CD4-positive, alpha-beta memory T cell (primary cell): ENCODE data around the gene FKBP7. TPM values are rescaled to one million over a fixed set of nuclear protein-coding genes. Genes with fewer than 3 reads are reported as not detected.
"Not testable (repeated sequence)": the region's sequence is repeated elsewhere in the genome, so short reads cannot be mapped to it uniquely, and the experiment has no call there.

ENCODE experiments used
- CTCF ChIA-PET: fragments of 350-600 bp; sonication (Branson Sonifier 250); formaldehyde crosslinking; loops from one replicate; lab custom pipeline; 2021; ENCODE audit warnings: inconsistent platforms; ENCODE audit not compliant: partially characterized antibody; lab: Charles Lee
- POLR2A ChIA-PET: fragments of 350-600 bp; sonication (Branson Sonifier 250); formaldehyde crosslinking; loops from one replicate; lab custom pipeline; 2021; ENCODE audit not compliant: partially characterized antibody; lab: Charles Lee
- DNase-seq, 5 donors: peaks; one replicate each; pipeline versions ENCODE4 v3.0.0 to v3.0.0-alpha.2; 2020 to 2022; ENCODE audit warnings: mixed read lengths in 1 of 5
- H3K27ac ChIP-seq: one replicate; pipeline ENCODE4 v1.7.0; 2013; ENCODE audit warnings: low read depth, low read length
- H3K27me3 ChIP-seq: 2 replicates; pipeline ENCODE4 v1.7.0; 2013; ENCODE audit warnings: mild to moderate bottlenecking, low read length, moderate library complexity; ENCODE audit not compliant: insufficient read depth
- H3K36me3 ChIP-seq: 2 replicates; pipeline ENCODE4 v1.7.0; 2013; ENCODE audit warnings: mild to moderate bottlenecking, low read length, moderate library complexity; ENCODE audit not compliant: insufficient read depth
- H3K4me1 ChIP-seq: 2 replicates; pipeline ENCODE4 v1.7.0; 2013; ENCODE audit warnings: mild to moderate bottlenecking, low read length, moderate library complexity; ENCODE audit not compliant: insufficient read depth
- H3K4me3 ChIP-seq, 2 donors: one replicate each; pipeline ENCODE4 v1.7.0; 2013; ENCODE audit warnings: low read length in 2 of 2, mild to moderate bottlenecking in 1 of 2
- H3K9me3 ChIP-seq, 2 donors: one replicate each; pipeline ENCODE4 v1.7.0; 2013; ENCODE audit warnings: low read length in 2 of 2, control low read depth in 1 of 2; ENCODE audit not compliant: control insufficient read depth in 1 of 2
- H3K27ac Mint-ChIP-seq, 7 donors: one replicate each; pipeline ENCODE4 v1.8.0; 2020 to 2021; ENCODE audit warnings: mixed read lengths in 7 of 7, mild to moderate bottlenecking in 6 of 7, inconsistent platforms in 3 of 7, moderate library complexity in 3 of 7
- H3K27me3 Mint-ChIP-seq, 2 donors: one replicate each; pipeline ENCODE4 v1.8.0; 2020 to 2021; ENCODE audit warnings: mixed read lengths in 2 of 2
- H3K36me3 Mint-ChIP-seq, 2 donors: one replicate each; pipeline ENCODE4 v1.8.0; 2020 to 2021; ENCODE audit warnings: mixed read lengths in 2 of 2, inconsistent platforms in 1 of 2, mild to moderate bottlenecking in 1 of 2
- H3K4me1 Mint-ChIP-seq, 4 donors: one replicate each; pipeline ENCODE4 v1.8.0; 2020 to 2021; ENCODE audit warnings: mixed read lengths in 4 of 4, mild to moderate bottlenecking in 1 of 4
- H3K4me3 Mint-ChIP-seq, 8 donors: one replicate each; pipeline ENCODE4 v1.8.0; 2020 to 2021; ENCODE audit warnings: mixed read lengths in 8 of 8, mild to moderate bottlenecking in 7 of 8, moderate library complexity in 6 of 8, inconsistent platforms in 3 of 8
- H3K9me3 Mint-ChIP-seq, 8 donors: one replicate each; pipeline ENCODE4 v1.8.0; 2020 to 2021; ENCODE audit warnings: mixed read lengths in 8 of 8, mild to moderate bottlenecking in 5 of 8, inconsistent platforms in 3 of 8, moderate library complexity in 1 of 8
- intact Hi-C: fragments of 100-400 bp; cut with micrococcal nuclease; formaldehyde crosslinking; loops from one replicate; pipeline ENCODE4 v1.15.1; 2023
- polyA plus RNA-seq, 2 donors: library from polyadenylated mRNA; unstranded; fragments of 300-500 nt; fragmentation: Illumina TruSeq; gene quantifications; one replicate each; pipeline ENCODE4 v1.2.3, GENCODE V29; 2021
- total RNA-seq, 2 experiments: library from RNA; stranded (reverse); gene quantifications; one replicate each; pipeline ENCODE4 v1.2.3, GENCODE V29; 2021

Gene FKBP7
- total and polyA plus RNA-seq, 4 experiments from 2014 or later, result 0.79 to 2.2 (median 1.5) TPM

DNA sequence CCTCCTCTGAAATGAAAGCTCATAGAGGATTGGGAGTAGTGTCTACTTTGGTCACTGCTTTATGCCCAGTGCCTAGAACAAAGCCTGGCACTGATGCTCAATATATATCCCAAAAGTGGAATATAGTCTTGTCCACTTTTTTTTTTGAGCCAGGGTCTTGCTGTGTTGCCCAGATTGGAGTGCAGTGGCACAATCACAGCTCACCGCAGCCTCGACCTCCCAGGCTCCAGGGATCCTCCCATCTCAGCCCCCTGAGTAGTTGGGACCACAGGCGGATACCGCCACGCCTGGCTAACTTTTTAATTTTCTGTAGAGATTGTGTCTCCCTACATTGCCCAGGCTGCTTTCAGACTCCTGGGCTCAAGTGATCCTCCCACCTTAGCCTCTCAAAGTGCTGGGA is 3.8 kb downstream of the FKBP7 start:
- no peak overlapping the region for H3K27ac ChIP-seq
- Mint-ChIP-seq H3K27me3 (no peaks in the 10 kb centered on the region), H3K36me3 (peaks cover 0 to 6% of the 10 kb centered on the region in 2 donors), H3K9me3 (no peaks in the 10 kb centered on the region), H3K4me1 (peaks cover 10 to 16% (median 15%) of the 10 kb centered on the region in 4 donors), H3K4me3 (no peak overlapping the region), H3K27ac (no peak overlapping the region)
- no peaks in the 10 kb centered on the region for H3K9me3 ChIP-seq
- POLR2A ChIA-PET, result interaction anchor here (1.4 kb wide), 1 partner anchor 24 kb away, joined by 4 read pairs; the partner anchor contains the start of genes PJVK and PRKRA
- DNase-seq, result no peak
- intact Hi-C loops, result no loop called here
- peaks cover 7% of the 10 kb centered on the region for H3K4me1 ChIP-seq
- H3K27me3 ChIP-seq, result no peaks in the 10 kb centered on the region
- H3K4me3 ChIP-seq, result no peak overlapping the region
- CTCF ChIA-PET, result interaction anchor here (1.2 kb wide), 1 partner anchor 24 kb away, joined by 3 read pairs; the partner anchor contains the start of genes PJVK and PRKRA
- H3K36me3 ChIP-seq, result no peaks in the 10 kb centered on the region

DNA sequence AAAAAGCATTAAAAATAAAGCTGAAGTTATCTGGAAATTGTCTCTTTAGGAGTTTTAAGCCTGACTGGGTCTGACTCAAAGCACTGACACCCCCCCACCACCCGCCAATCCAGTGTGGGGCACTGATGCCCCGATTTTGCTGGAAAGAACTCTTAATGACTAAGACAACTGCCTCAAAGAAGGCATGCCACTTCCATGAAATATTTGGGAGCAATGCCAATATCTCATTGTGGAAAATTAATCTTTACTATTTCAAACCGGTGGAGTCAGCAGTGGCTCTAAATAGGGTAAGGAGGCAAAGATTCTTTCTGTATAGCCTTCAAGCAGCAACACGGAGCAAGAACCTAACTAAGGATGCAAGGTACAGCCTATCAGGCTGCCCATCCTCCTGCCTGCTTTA is 4.5 kb downstream of the FKBP7 start:
- DNase-seq, result no peak
- Mint-ChIP-seq H3K4me1 (peaks cover 5 to 10% (median 9%) of the 10 kb centered on the region in 4 donors), H3K36me3 (peaks cover 0 to 6% of the 10 kb centered on the region in 2 donors), H3K4me3 (no peak overlapping the region), H3K9me3 (no peaks in the 10 kb centered on the region), H3K27me3 (no peaks in the 10 kb centered on the region), H3K27ac (no peak overlapping the region)
- H3K27me3 ChIP-seq, result no peaks in the 10 kb centered on the region
- ChIA-PET CTCF (interaction anchor here (1.2 kb wide), 1 partner anchor 23 kb away, joined by 3 read pairs; the partner anchor contains the start of genes PJVK and PRKRA), POLR2A (interaction anchor here (1.4 kb wide), 1 partner anchor 23 kb away, joined by 4 read pairs; the partner anchor contains the start of genes PJVK and PRKRA)
- intact Hi-C loops, result no loop called here
- no peaks in the 10 kb centered on the region for H3K9me3 ChIP-seq
- H3K27ac ChIP-seq, result no peak overlapping the region
- no peak overlapping the region for H3K4me3 ChIP-seq
- peaks cover under 1% of the 10 kb centered on the region for H3K4me1 ChIP-seq
- no peaks in the 10 kb centered on the region for H3K36me3 ChIP-seq

- intact Hi-C loops, result no loop called here
- H3K27me3 Mint-ChIP-seq, result no peaks in the 10 kb centered on the region
- Histone ChIP-seq H3K36me3 (no peaks in the 10 kb centered on the region), H3K27me3 (no peaks in the 10 kb centered on the region), H3K27ac (no peak overlapping the region), H3K4me3 (no peak overlapping the region), H3K9me3 (no peaks in the 10 kb centered on the region), H3K4me1 (no peaks in the 10 kb centered on the region)
- ChIA-PET CTCF (no interaction called here), POLR2A (no interaction called here)
- no peak overlapping the region for H3K4me3 Mint-ChIP-seq
- peaks cover 0 to 2% of the 10 kb centered on the region in 2 donors for H3K36me3 Mint-ChIP-seq
- no peak overlapping the region for H3K27ac Mint-ChIP-seq
- H3K9me3 Mint-ChIP-seq, result no peaks in the 10 kb centered on the region
- peaks cover 2 to 6% (median 4%) of the 10 kb centered on the region in 4 donors for H3K4me1 Mint-ChIP-seq
- no peak for DNase-seq
Measured at GRCh38 chr2:178473373-178473772, 5.0 kb downstream of the FKBP7 start.

DNA sequence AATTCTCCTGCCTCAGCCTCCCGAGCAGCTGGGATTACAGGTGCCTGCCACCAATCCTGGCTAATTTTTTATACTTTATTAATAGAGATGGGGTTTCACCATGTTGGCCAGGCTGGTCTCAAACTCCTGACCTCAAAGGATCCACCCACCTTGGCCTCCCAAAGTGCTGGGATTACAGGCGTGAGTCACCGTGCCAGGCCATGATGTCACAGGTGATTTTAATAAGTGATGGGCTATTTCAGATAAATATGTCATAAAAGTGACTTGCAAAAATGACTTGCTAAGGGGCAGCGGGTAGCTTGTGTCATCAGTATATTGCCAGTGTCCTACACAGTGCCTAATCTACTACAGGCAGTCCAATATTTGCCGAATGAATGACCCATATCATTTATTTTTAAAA is 7.1 kb downstream of the FKBP7 start:
- H3K27me3 Mint-ChIP-seq, H3K27ac ChIP-seq, POLR2A ChIA-PET, H3K4me3 Mint-ChIP-seq, H3K27me3 ChIP-seq, H3K4me3 ChIP-seq, H3K4me1 ChIP-seq, intact Hi-C loops, H3K9me3 ChIP-seq, DNase-seq, H3K4me1 Mint-ChIP-seq, H3K36me3 Mint-ChIP-seq, H3K9me3 Mint-ChIP-seq, H3K36me3 ChIP-seq, H3K27ac Mint-ChIP-seq: not testable (repeated sequence)
- CTCF ChIA-PET, result interaction anchor here (1.1 kb wide), 1 partner anchor 11 kb away, joined by 3 read pairs; no protein-coding TSS in a partner anchor

- Mint-ChIP-seq H3K27me3 (no peaks in the 10 kb centered on the region), H3K4me3 (no peak overlapping the region), H3K9me3 (no peaks in the 10 kb centered on the region), H3K4me1 (no peaks in the 10 kb centered on the region), H3K36me3 (no peaks in the 10 kb centered on the region), H3K27ac (no peak overlapping the region)
- intact Hi-C loops, result no loop called here
- ChIA-PET CTCF (no interaction called here), POLR2A (no interaction called here)
- H3K27ac ChIP-seq, result no peak overlapping the region
- H3K4me3 ChIP-seq, result no peak overlapping the region
- H3K27me3 ChIP-seq, result no peaks in the 10 kb centered on the region
- no peaks in the 10 kb centered on the region for H3K9me3 ChIP-seq
- H3K36me3 ChIP-seq, result no peaks in the 10 kb centered on the region
- DNase-seq, result no peak
- no peaks in the 10 kb centered on the region for H3K4me1 ChIP-seq
Measured at GRCh38 chr2:178469219-178469849, 9.1 kb downstream of the FKBP7 start.

DNA sequence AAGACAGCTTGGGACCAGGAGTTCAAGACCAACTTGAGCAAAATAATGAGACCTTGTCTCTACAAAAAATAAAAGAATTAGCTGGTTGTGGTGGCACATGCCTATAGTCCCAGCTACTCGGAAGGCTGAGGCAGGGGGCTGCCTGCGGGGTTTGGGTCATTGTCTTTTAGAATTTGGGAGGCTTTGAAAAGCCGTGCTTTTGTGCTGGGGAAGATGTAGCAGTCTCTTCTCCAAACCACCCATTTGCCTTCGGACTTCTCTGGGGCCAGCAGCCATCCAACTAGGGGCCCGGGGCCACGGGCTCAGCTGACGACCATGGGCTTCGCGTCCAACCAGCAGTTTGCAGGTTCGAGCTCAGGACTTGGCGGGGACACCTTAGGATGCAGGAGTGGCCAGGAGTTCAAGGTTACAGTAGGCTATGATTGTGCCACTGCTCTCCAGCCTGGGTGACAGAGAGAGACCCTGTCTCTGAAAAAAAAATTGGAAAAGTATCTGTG is 21.0 kb downstream of the FKBP7 start:
- Histone ChIP-seq H3K36me3 (no peaks in the 10 kb centered on the region), H3K27me3 (no peaks in the 10 kb centered on the region), H3K4me1 (no peaks in the 10 kb centered on the region), H3K4me3 (no peak overlapping the region), H3K27ac (no peak overlapping the region), H3K9me3 (no peaks in the 10 kb centered on the region)
- ChIA-PET POLR2A (no interaction called here), CTCF (interaction anchor here (1.0 to 3.9 kb wide), 2 partner anchors 10 to 43 kb away, joined by 3 to 13 read pairs; no protein-coding TSS in a partner anchor)
- intact Hi-C loops, result no loop called here
- peaks cover 2 to 3% of the 10 kb centered on the region in 2 donors for H3K27me3 Mint-ChIP-seq
- no peaks in the 10 kb centered on the region for H3K9me3 Mint-ChIP-seq
- H3K4me1 Mint-ChIP-seq, result no peaks in the 10 kb centered on the region
- no peaks in the 10 kb centered on the region for H3K36me3 Mint-ChIP-seq
- DNase-seq, result no peak
- H3K27ac Mint-ChIP-seq, result no peak overlapping the region
- H3K4me3 Mint-ChIP-seq, result no peak overlapping the region

DNA sequence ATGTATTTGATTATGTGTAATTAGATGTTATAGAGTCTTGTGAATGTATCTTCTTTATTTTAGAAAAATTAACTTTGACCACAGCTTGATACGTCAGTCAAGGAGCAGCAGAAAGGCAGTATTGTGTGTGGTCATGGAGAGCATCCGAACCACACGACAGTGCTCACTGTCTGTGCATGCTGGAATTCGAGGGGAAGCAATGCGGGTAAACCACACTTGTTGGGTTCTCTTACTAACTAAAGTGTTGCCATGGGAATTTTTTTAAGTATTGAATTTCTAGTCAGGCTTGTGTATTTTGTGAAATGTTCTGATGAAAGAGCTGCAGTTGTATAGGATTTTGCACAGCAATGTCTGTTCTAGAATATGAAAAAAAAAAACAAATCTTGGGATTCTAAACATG is 22.5 kb downstream of the FKBP7 start:
- H3K27me3 ChIP-seq, result no peaks in the 10 kb centered on the region
- H3K9me3 Mint-ChIP-seq, result no peaks in the 10 kb centered on the region
- H3K9me3 ChIP-seq, result no peaks in the 10 kb centered on the region
- H3K36me3 ChIP-seq, result no peaks in the 10 kb centered on the region
- H3K4me1 ChIP-seq, result peaks cover 7% of the 10 kb centered on the region
- no peak for DNase-seq
- CTCF ChIA-PET, result interaction anchor here (3.9 kb wide), 1 partner anchor 42 kb away, joined by 13 read pairs; no protein-coding TSS in a partner anchor
- no peak overlapping the region for H3K27ac ChIP-seq
- H3K4me3 ChIP-seq, result no peak overlapping the region
- no peak overlapping the region for H3K4me3 Mint-ChIP-seq
- intact Hi-C loops, result no loop called here
- H3K27me3 Mint-ChIP-seq, result peaks cover 2 to 3% of the 10 kb centered on the region in 2 donors
- POLR2A ChIA-PET, result no interaction called here
- no peak overlapping the region for H3K27ac Mint-ChIP-seq
- H3K36me3 Mint-ChIP-seq, result peaks cover 0 to 4% of the 10 kb centered on the region in 2 donors
- peaks cover 0 to 8% (median 6%) of the 10 kb centered on the region in 4 donors for H3K4me1 Mint-ChIP-seq
